Hepatocyte (in vitro differentiated cells): ENCODE measurements around the gene ITPKC. TPM values are rescaled to one million over a fixed set of nuclear protein-coding genes. Genes with fewer than 3 reads are reported as not detected.

ENCODE experiments used
- DNase-seq: peaks from one replicate; pipeline ENCODE4 v3.0.0-alpha.2; 2016; ENCODE audit warnings: low spot score
- H2AFZ ChIP-seq: fragments of 200-600 bp; sonication (generic); 2 replicates; pipeline ENCODE4 v1.6.0; 2016; ENCODE audit warnings: antibody characterized with exemption, mild to moderate bottlenecking
- H3K27ac ChIP-seq: fragments of 200-600 bp; sonication (generic); 2 replicates; pipeline ENCODE4 v1.5.1; 2016; ENCODE audit warnings: mild to moderate bottlenecking
- H3K27me3 ChIP-seq: fragments of 200-600 bp; sonication (generic); 2 replicates; pipeline ENCODE4 v1.6.1; 2016
- H3K36me3 ChIP-seq: fragments of 200-600 bp; sonication (generic); replicated peaks from 2 replicates; pipeline ENCODE4 v1.5.1; 2016; ENCODE audit warnings: low read depth; ENCODE audit not compliant: insufficient read depth
- H3K4me1 ChIP-seq: fragments of 200-600 bp; sonication (generic); 2 replicates; pipeline ENCODE4 v1.5.1; 2016; ENCODE audit warnings: mild to moderate bottlenecking, moderate library complexity; ENCODE audit not compliant: insufficient read depth
- H3K4me2 ChIP-seq: fragments of 200-600 bp; sonication (generic); 2 replicates; pipeline ENCODE4 v1.6.0; 2016
- H3K4me3 ChIP-seq: fragments of 200-600 bp; sonication (generic); 2 replicates; pipeline ENCODE4 v1.5.1; 2016; ENCODE audit warnings: mild to moderate bottlenecking
- H3K79me2 ChIP-seq: fragments of 200-600 bp; sonication (generic); 2 replicates; pipeline ENCODE4 v1.6.0; 2017; ENCODE audit warnings: mild to moderate bottlenecking
- H3K9me2 ChIP-seq: fragments of 200-600 bp; sonication (generic); replicated peaks from 2 replicates; pipeline ENCODE4 v1.6.0; 2017; ENCODE audit warnings: mild to moderate bottlenecking; ENCODE audit not compliant: insufficient read depth
- H3K9me3 ChIP-seq: fragments of 200-600 bp; sonication (generic); 2 replicates; pipeline ENCODE4 v1.5.1; 2016; ENCODE audit warnings: low read depth, mild to moderate bottlenecking
- H4K20me1 ChIP-seq: fragments of 200-600 bp; sonication (generic); 2 replicates; pipeline ENCODE4 v1.6.0; 2016; ENCODE audit warnings: mild to moderate bottlenecking; ENCODE audit not compliant: insufficient read depth, poor library complexity, severe bottlenecking
- CTCF ChIP-seq: fragments of 200-600 bp; sonication (generic); IDR thresholded peaks from 2 replicates; pipeline ENCODE4 v1.5.1; 2016; ENCODE audit warnings: antibody characterized with exemption, mild to moderate bottlenecking; ENCODE audit not compliant: poor library complexity
- EZH2 ChIP-seq: fragments of 200-600 bp; sonication (generic); IDR thresholded peaks from 2 replicates; pipeline ENCODE4 v1.6.1; 2016; ENCODE audit warnings: antibody characterized with exemption, mild to moderate bottlenecking, borderline replicate concordance
- EZH2phosphoT487 ChIP-seq: fragments of 200-600 bp; sonication (generic); IDR thresholded peaks from one replicate; pipeline ENCODE4 v1.6.1; 2018; ENCODE audit warnings: antibody characterized with exemption, mild to moderate bottlenecking, low read depth, moderate library complexity; ENCODE audit not compliant: unreplicated experiment, severe bottlenecking
- WGBS: methylation state at CpG from one replicate; pipeline ENCODE4 v1.1.6; 2016; ENCODE audit warnings: low lambda C conversion rate; ENCODE audit errors: missing lambda C conversion rate; 5-methylcytosine and 5-hydroxymethylcytosine counted together
- polyA plus RNA-seq: library from polyadenylated mRNA; unstranded; fragments of >200 nt; fragmentation: Nextera tagmentation; extraction: Ambion mirVana; gene quantifications from 2 replicates; pipeline ENCODE4 v1.2.1, GENCODE V29; 2016
- total RNA-seq: library from RNA; depleted of rRNA; stranded (reverse); fragments of >200 nt; gene quantifications from 2 replicates; pipeline ENCODE4 v1.2.3, GENCODE V29; 2014

ITPKC gene
- total and polyA plus RNA-seq, 2 experiments from 2014 or later: 52.9 to 75.8 TPM

DNA sequence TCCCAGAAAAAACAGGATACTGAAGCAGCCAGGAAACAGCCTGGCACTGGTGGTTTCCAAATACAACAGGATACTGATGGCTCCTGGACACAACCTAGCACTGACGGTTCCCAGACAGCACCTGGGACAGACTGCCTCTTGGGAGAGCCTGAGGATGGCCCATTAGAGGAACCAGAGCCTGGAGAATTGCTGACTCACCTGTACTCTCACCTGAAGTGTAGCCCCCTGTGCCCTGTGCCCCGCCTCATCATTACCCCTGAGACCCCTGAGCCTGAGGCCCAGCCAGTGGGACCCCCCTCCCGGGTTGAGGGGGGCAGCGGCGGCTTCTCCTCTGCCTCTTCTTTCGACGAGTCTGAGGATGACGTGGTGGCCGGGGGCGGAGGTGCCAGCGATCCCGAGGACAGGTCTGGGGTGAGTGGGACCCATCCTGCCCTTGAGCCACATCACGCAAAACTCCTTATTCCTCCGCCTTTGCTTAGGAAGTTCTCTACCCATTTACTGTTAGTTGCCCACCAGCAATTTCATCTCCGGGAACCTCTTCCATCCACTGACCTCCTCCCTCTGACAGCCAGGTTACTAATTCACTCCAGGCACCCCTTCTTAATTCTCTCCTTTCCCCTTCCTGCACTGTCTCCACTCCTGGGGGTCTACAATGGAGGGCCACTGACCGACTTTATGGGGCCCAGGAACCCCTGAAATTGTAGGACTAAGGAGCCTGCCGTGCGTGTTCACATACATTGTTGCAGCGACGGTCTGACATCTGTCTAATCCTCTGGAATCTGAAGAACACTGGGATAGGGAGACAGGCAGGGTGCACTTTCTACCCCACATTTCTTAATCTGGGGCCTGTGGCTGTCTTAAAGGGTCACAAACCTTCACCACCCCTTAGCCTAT is 1.2 kb downstream of the ITPKC start:
- Histone ChIP-seq H3K9me2 (no peaks in the 10 kb centered on the region), H3K79me2 (peaks cover 69% of the 10 kb centered on the region), H3K9me3 (no peaks in the 10 kb centered on the region), H4K20me1 (peaks cover 33% of the 10 kb centered on the region), H3K27ac (peak overlapping the region; percentile 100), H3K4me2 (peak overlapping the region; percentile 85), H3K4me3 (peak overlapping the region; percentile 84), H3K4me1 (peaks cover 27% of the 10 kb centered on the region), H3K36me3 (no peaks in the 10 kb centered on the region), H2AFZ (no peak overlapping the region), H3K27me3 (no peaks in the 10 kb centered on the region)
- DNase-seq: peak; percentile 49
- WGBS: 6% methylated on average over 20 of the region's 20 CpGs
- TF ChIP-seq EZH2phosphoT487 (no peak), EZH2 (no peak)

DNA sequence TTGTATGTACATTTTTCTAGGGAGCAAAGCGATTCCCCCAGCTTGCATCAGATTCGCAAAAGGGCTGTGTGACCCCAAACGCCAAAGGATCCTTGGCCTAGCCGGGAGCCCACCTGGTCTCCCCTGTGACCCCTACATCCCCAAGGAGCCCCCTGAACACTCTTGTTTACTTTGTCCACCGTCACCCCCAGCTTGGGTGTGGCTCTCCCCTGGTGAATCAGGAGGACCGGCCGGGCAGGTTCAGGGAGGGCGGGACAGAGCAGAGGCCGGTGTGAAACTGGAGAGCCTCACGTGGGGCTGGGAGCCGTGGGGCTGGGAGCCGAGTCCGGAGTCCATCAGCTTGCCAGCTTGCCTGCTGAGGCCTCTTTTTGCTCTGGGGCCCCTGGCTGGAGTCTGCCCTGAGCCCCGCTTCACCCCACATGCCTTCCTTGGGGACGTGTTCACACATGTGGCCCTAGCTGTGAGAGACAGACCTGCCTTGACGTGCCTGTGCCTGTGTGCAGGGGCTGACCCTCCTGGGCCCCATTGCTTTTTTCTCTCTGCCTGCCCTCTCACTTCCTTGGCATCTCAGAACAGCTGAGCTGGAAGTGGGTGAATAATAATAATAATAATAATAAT is 2.0 kb downstream of the ITPKC start:
- WGBS: 8% methylated on average over 13 of the region's 16 CpGs
- H3K4me3 ChIP-seq: peak overlapping the region; percentile 84

GRCh38 chr19:40719414-40719894 is 2.5 kb downstream of the ITPKC start:
- H3K27ac ChIP-seq: peak overlapping the region; percentile 100
- no peak for TF ChIP-seq EZH2
- no peak for TF ChIP-seq EZH2phosphoT487
- TF ChIP-seq CTCF: no peak
- no peaks in the 10 kb centered on the region for H3K9me2 ChIP-seq
- WGBS: 55% methylated on average over 7 of the region's 7 CpGs
- no peak overlapping the region for H2AFZ ChIP-seq
- peaks cover 73% of the 10 kb centered on the region for H3K79me2 ChIP-seq
- no peaks in the 10 kb centered on the region for H3K9me3 ChIP-seq
- H3K4me1 ChIP-seq: peaks cover 21% of the 10 kb centered on the region
- H3K27me3 ChIP-seq: no peaks in the 10 kb centered on the region
- H3K4me3 ChIP-seq: peak overlapping the region; percentile 84
- H4K20me1 ChIP-seq: peaks cover 46% of the 10 kb centered on the region
- no peak for DNase-seq
- H3K36me3 ChIP-seq: no peaks in the 10 kb centered on the region
- H3K4me2 ChIP-seq: peak overlapping the region; percentile 85

More for the DNA sequence above, 2.0 kb downstream of the ITPKC start:
- H3K9me2 ChIP-seq: no peaks in the 10 kb centered on the region
- H4K20me1 ChIP-seq: peaks cover 41% of the 10 kb centered on the region
- H2AFZ ChIP-seq: no peak overlapping the region
- DNase-seq: peak; percentile 89
- no peaks in the 10 kb centered on the region for H3K27me3 ChIP-seq
- TF ChIP-seq CTCF: no peak
- no peak for TF ChIP-seq EZH2
- no peak for TF ChIP-seq EZH2phosphoT487
- no peaks in the 10 kb centered on the region for H3K36me3 ChIP-seq
- no peaks in the 10 kb centered on the region for H3K9me3 ChIP-seq
- H3K4me2 ChIP-seq: peak overlapping the region; percentile 85
- H3K4me1 ChIP-seq: peaks cover 26% of the 10 kb centered on the region
- peaks cover 72% of the 10 kb centered on the region for H3K79me2 ChIP-seq
- H3K27ac ChIP-seq: peak overlapping the region; percentile 100

DNA sequence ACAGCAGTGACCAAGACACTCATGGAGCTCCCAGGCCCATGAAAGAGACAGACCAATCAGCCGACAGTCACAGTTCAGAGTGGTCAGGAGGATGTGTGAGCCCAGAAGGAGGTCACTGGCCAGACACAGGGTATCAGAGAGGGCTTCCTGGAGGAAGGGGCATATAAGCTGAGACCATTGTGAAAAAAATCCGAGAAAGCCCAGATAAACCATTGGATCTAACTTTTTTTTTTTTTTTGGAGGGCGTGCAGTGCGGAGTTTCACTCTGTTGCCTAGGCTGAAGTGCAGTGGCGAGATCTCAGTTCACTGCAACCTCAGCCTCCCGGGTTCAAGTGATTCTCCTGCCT is 4.2 kb downstream of the ITPKC start:
- no peak for DNase-seq
- peak overlapping the region; percentile 100 for H3K27ac ChIP-seq
- no peaks in the 10 kb centered on the region for H3K9me3 ChIP-seq
- H3K79me2 ChIP-seq: peaks cover 90% of the 10 kb centered on the region
- H3K4me1 ChIP-seq: peaks cover 21% of the 10 kb centered on the region
- no peaks in the 10 kb centered on the region for H3K27me3 ChIP-seq
- H2AFZ ChIP-seq: no peak overlapping the region
- WGBS: 88% methylated on average over 6 of the region's 6 CpGs
- peaks cover 61% of the 10 kb centered on the region for H4K20me1 ChIP-seq
- H3K4me3 ChIP-seq: peak overlapping the region; percentile 84
- H3K9me2 ChIP-seq: no peaks in the 10 kb centered on the region
- no peaks in the 10 kb centered on the region for H3K36me3 ChIP-seq
- peak overlapping the region; percentile 85 for H3K4me2 ChIP-seq
- TF ChIP-seq CTCF (no peak), EZH2 (no peak), EZH2phosphoT487 (no peak)
